ENCODE results near the gene ZFR. TPM values are rescaled to one million over a fixed set of nuclear protein-coding genes. Genes with fewer than 3 reads are reported as not detected.

The ZFR gene
- polyA plus RNA-seq, 2 of the 4 experiments (the other 2 are of a cell fraction) = 65.6 to 107 TPM

GRCh38 chr5:32387211-32387610 lies 57.3 kb downstream of the ZFR start:
- Histone ChIP-seq H3K4me1 (peaks cover 33% of the 10 kb centered on the region), H3K4me3 (no peak overlapping the region), H3K27ac (no peak overlapping the region), H3K4me2 (no peak overlapping the region), H3K9me3 (no peaks in the 10 kb centered on the region)
- TF ChIP-seq GATA3 (IDR thresholded peaks at IDR 0.05; ENCODE audit: borderline replicate concordance) = no peak
- CTCF ChIA-PET = interaction anchor here (1.3 to 1.5 kb wide), 2 partner anchors 11 to 59 kb away, joined by 5 to 6 read pairs; no protein-coding TSS in a partner anchor
- DNase-seq (ENCODE audit: low read depth in 1 of 2, low spot score in 1 of 2) = no peak
- POLR2A ChIA-PET = no interaction called here
- no peak for FAIRE-seq
- no peak for ATAC-seq
- WGBS (ENCODE audit: missing lambda C conversion rate) = 94% methylated on average over 3 of the region's 3 CpGs

- no peaks in the 10 kb centered on the region for H3K9me3 ChIP-seq
- TF ChIP-seq RCOR1 (IDR thresholded peaks at IDR 0.05; ENCODE audit: low read depth, low read length) (no peak), HOXB13 (CRISPR knock-in tag; IDR thresholded peaks at IDR 0.05; ENCODE audit: low read depth) (no peak), POLR2A (IDR thresholded peaks at IDR 0.05; ENCODE audit: low read length) (no peak), EP300 (IDR thresholded peaks at IDR 0.05) (no peak), HMGXB4 (CRISPR knock-in tag; IDR thresholded peaks at IDR 0.05; ENCODE audit: borderline replicate concordance) (no peak), MAZ (IDR thresholded peaks at IDR 0.05; ENCODE audit: borderline replicate concordance, low read depth, low read length) (no peak), SMC3 (IDR thresholded peaks at IDR 0.05) (no peak), KDM5A (IDR thresholded peaks at IDR 0.05) (no peak), USF2 (IDR thresholded peaks at IDR 0.05) (no peak), SREBF2 (IDR thresholded peaks at IDR 0.05) (no peak)
- TF ChIP-seq, protein P1, sequence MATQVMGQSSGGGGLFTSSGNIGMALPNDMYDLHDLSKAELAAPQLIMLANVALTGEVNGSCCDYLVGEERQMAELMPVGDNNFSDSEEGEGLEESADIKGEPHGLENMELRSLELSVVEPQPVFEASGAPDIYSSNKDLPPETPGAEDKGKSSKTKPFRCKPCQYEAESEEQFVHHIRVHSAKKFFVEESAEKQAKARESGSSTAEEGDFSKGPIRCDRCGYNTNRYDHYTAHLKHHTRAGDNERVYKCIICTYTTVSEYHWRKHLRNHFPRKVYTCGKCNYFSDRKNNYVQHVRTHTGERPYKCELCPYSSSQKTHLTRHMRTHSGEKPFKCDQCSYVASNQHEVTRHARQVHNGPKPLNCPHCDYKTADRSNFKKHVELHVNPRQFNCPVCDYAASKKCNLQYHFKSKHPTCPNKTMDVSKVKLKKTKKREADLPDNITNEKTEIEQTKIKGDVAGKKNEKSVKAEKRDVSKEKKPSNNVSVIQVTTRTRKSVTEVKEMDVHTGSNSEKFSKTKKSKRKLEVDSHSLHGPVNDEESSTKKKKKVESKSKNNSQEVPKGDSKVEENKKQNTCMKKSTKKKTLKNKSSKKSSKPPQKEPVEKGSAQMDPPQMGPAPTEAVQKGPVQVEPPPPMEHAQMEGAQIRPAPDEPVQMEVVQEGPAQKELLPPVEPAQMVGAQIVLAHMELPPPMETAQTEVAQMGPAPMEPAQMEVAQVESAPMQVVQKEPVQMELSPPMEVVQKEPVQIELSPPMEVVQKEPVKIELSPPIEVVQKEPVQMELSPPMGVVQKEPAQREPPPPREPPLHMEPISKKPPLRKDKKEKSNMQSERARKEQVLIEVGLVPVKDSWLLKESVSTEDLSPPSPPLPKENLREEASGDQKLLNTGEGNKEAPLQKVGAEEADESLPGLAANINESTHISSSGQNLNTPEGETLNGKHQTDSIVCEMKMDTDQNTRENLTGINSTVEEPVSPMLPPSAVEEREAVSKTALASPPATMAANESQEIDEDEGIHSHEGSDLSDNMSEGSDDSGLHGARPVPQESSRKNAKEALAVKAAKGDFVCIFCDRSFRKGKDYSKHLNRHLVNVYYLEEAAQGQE (IDR thresholded peaks at IDR 0.05) = no peak
- no peak overlapping the region for H3K4me2 ChIP-seq
- no peak for ATAC-seq
- H3K27ac ChIP-seq = no peak overlapping the region
- no peak overlapping the region for H3K4me3 ChIP-seq
- no peak for DNase-seq (ENCODE audit: low read depth in 1 of 2, low spot score in 1 of 2)
- H3K4me1 ChIP-seq = peaks cover 20% of the 10 kb centered on the region; the same call in 2 of the 3 replicates
- no peak for FAIRE-seq
- POLR2A ChIA-PET = no interaction called here
- CTCF ChIA-PET = no interaction called here
Measured at GRCh38 chr5:32384621-32385020, 59.9 kb downstream of the ZFR start.

- peaks cover 15% of the 10 kb centered on the region; the same call in 2 of the 3 replicates for H3K4me1 ChIP-seq
- ATAC-seq (no peak), FAIRE-seq (no peak), DNase-seq (ENCODE audit: low read depth in 1 of 2, low spot score in 1 of 2) (no peak)
- TF ChIP-seq EP300 (IDR thresholded peaks at IDR 0.05) = no peak
- TF ChIP-seq SREBF2 (IDR thresholded peaks at IDR 0.05) = no peak
- no peak for TF ChIP-seq CTCF (IDR thresholded peaks at IDR 0.05)
- TF ChIP-seq HOXB13 (CRISPR knock-in tag; IDR thresholded peaks at IDR 0.05; ENCODE audit: low read depth) = no peak
- no peak for TF ChIP-seq PHF8 (IDR thresholded peaks at IDR 0.05; ENCODE audit: borderline replicate concordance, low read depth)
- TF ChIP-seq NFE2L2 (conservative IDR thresholded peaks at IDR 0.05; ENCODE audit: low read length) = no peak
- TF ChIP-seq HDAC2 (IDR thresholded peaks at IDR 0.05) = no peak
- TF ChIP-seq MAFK (IDR thresholded peaks at IDR 0.05; ENCODE audit: partially characterized antibody) = no peak
- TF ChIP-seq, protein P2, sequence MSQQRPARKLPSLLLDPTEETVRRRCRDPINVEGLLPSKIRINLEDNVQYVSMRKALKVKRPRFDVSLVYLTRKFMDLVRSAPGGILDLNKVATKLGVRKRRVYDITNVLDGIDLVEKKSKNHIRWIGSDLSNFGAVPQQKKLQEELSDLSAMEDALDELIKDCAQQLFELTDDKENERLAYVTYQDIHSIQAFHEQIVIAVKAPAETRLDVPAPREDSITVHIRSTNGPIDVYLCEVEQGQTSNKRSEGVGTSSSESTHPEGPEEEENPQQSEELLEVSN (IDR thresholded peaks at IDR 0.05; ENCODE audit: borderline replicate concordance, low read depth) = no peak
- TF ChIP-seq GATA3 (IDR thresholded peaks at IDR 0.05; ENCODE audit: borderline replicate concordance) = no peak
- no peak overlapping the region for H3K27ac ChIP-seq
- no peak overlapping the region for H3K4me3 ChIP-seq
- WGBS (ENCODE audit: missing lambda C conversion rate) = 89% methylated on average over 3 of the region's 3 CpGs
- H3K9me3 ChIP-seq = no peaks in the 10 kb centered on the region
- CTCF ChIA-PET = interaction anchor here (0.7 to 1.4 kb wide), 4 partner anchors 12 to 151 kb away, joined by 3 read pairs; no protein-coding TSS in a partner anchor
- POLR2A ChIA-PET = interaction anchor here (0.6 kb wide), 2 partner anchors 67 to 121 kb away, joined by 4 read pairs; no protein-coding TSS in a partner anchor
- no peak overlapping the region for H3K4me2 ChIP-seq
Measured at GRCh38 chr5:32383586-32383985, 61.0 kb downstream of the ZFR start.

Data from A549 (cell line).